Measurements from ENCODE around the gene LRRC31.

The LRRC31 gene

GRCh38 chr3:169869484-169870220, at the start of gene LRRC31:
LRRC31 (minus strand) TSS chr3:169869935; CDS start chr3:169869807, 128 bp downstream.
- no peak for TF ChIP-seq Cebpa-rat (IDR thresholded peaks at IDR 0.05)
- peaks cover 22% of the 10 kb centered on the region for H3K4me1 ChIP-seq
- no peak within 1 kb of the TSS for H3K9ac ChIP-seq
- H4K20me1 ChIP-seq = no peaks in the 10 kb centered on the region
- H3K9me3 ChIP-seq = no peaks in the 10 kb centered on the region
- H3K27me3 ChIP-seq = no peaks in the 10 kb centered on the region
- no peak within 1 kb of the TSS for H3K4me2 ChIP-seq
- H3K4me3 ChIP-seq = no peak within 1 kb of the TSS
- no peak within 1 kb of the TSS for H3K27ac ChIP-seq
- no peaks in the 10 kb centered on the region for H3K36me3 ChIP-seq

- H3K9ac ChIP-seq = no peak overlapping the region
- no peak overlapping the region for H3K27ac ChIP-seq
- H3K9me3 ChIP-seq = no peaks in the 10 kb centered on the region
- H3K27me3 ChIP-seq = no peaks in the 10 kb centered on the region
- no peaks in the 10 kb centered on the region for H3K4me1 ChIP-seq
- TF ChIP-seq Cebpa-rat (IDR thresholded peaks at IDR 0.05) = no peak
- H3K4me3 ChIP-seq = no peak overlapping the region
- no peaks in the 10 kb centered on the region for H3K36me3 ChIP-seq
- no peaks in the 10 kb centered on the region for H4K20me1 ChIP-seq
- H3K4me2 ChIP-seq = no peak overlapping the region
Measured at GRCh38 chr3:169914321-169914720, 44.6 kb upstream of the LRRC31 start.

- no peaks in the 10 kb centered on the region for H3K36me3 ChIP-seq
Measured at GRCh38 chr3:169913323-169913722, 43.6 kb upstream of the LRRC31 start.

GRCh38 chr3:169911272-169911671, 41.5 kb upstream of the LRRC31 start, which contains the start of gene SAMD7:
SAMD7 (plus strand) TSS chr3:169911572; CDS start chr3:169919499, 7,927 bp downstream.
- H3K4me3 ChIP-seq = no peak within 1 kb of the TSS
- no peak for TF ChIP-seq Cebpa-rat (IDR thresholded peaks at IDR 0.05)
- no peaks in the 10 kb centered on the region for H3K27me3 ChIP-seq
- H3K4me1 ChIP-seq = no peaks in the 10 kb centered on the region
- no peaks in the 10 kb centered on the region for H4K20me1 ChIP-seq
- no peaks in the 10 kb centered on the region for H3K36me3 ChIP-seq
- no peak within 1 kb of the TSS for H3K4me2 ChIP-seq
- no peaks in the 10 kb centered on the region for H3K9me3 ChIP-seq
- H3K9ac ChIP-seq = no peak within 1 kb of the TSS
- no peak within 1 kb of the TSS for H3K27ac ChIP-seq

More at GRCh38 chr3:169913323-169913722, 43.6 kb upstream of the LRRC31 start:
- no peak overlapping the region for H3K9ac ChIP-seq
- H3K27me3 ChIP-seq = no peaks in the 10 kb centered on the region
- no peaks in the 10 kb centered on the region for H4K20me1 ChIP-seq
- no peaks in the 10 kb centered on the region for H3K4me1 ChIP-seq
- no peak overlapping the region for H3K4me3 ChIP-seq
- no peaks in the 10 kb centered on the region for H3K9me3 ChIP-seq
- no peak overlapping the region for H3K27ac ChIP-seq
- no peak overlapping the region for H3K4me2 ChIP-seq
- no peak for TF ChIP-seq Cebpa-rat (IDR thresholded peaks at IDR 0.05)

- Histone ChIP-seq H3K4me2 (no peak overlapping the region), H4K20me1 (no peaks in the 10 kb centered on the region), H3K9me3 (peaks cover 12% of the 10 kb centered on the region), H3K9ac (no peak overlapping the region), H3K4me3 (no peak overlapping the region), H3K36me3 (no peaks in the 10 kb centered on the region), H3K27me3 (no peaks in the 10 kb centered on the region), H3K27ac (no peak overlapping the region), H3K4me1 (no peaks in the 10 kb centered on the region)
- TF ChIP-seq Cebpa-rat (IDR thresholded peaks at IDR 0.05) = no peak
Measured at GRCh38 chr3:169907944-169908343, 38.2 kb upstream of the LRRC31 start.

GRCh38 chr3:169907476-169907875, 37.7 kb upstream of the LRRC31 start:
- peaks cover 17% of the 10 kb centered on the region for H3K9me3 ChIP-seq
- no peak overlapping the region for H3K27ac ChIP-seq
- no peak overlapping the region for H3K9ac ChIP-seq
- no peaks in the 10 kb centered on the region for H3K4me1 ChIP-seq
- H3K36me3 ChIP-seq = no peaks in the 10 kb centered on the region
- no peak for TF ChIP-seq Cebpa-rat (IDR thresholded peaks at IDR 0.05)
- no peak overlapping the region for H3K4me3 ChIP-seq
- no peaks in the 10 kb centered on the region for H4K20me1 ChIP-seq
- H3K4me2 ChIP-seq = no peak overlapping the region
- H3K27me3 ChIP-seq = no peaks in the 10 kb centered on the region

GRCh38 chr3:169905404-169905803, 35.7 kb upstream of the LRRC31 start:
- H3K4me1 ChIP-seq = no peaks in the 10 kb centered on the region
- no peaks in the 10 kb centered on the region for H3K36me3 ChIP-seq
- H4K20me1 ChIP-seq = no peaks in the 10 kb centered on the region
- no peaks in the 10 kb centered on the region for H3K27me3 ChIP-seq
- H3K4me3 ChIP-seq = no peak overlapping the region
- no peak overlapping the region for H3K4me2 ChIP-seq
- no peak for TF ChIP-seq Cebpa-rat (IDR thresholded peaks at IDR 0.05)
- peaks cover 37% of the 10 kb centered on the region for H3K9me3 ChIP-seq
- H3K9ac ChIP-seq = no peak overlapping the region
- H3K27ac ChIP-seq = no peak overlapping the region

GRCh38 chr3:169901453-169901852, 31.7 kb upstream of the LRRC31 start:
- H3K27me3 ChIP-seq = no peaks in the 10 kb centered on the region
- no peak overlapping the region for H3K27ac ChIP-seq
- peaks cover 39% of the 10 kb centered on the region for H3K9me3 ChIP-seq
- H4K20me1 ChIP-seq = no peaks in the 10 kb centered on the region
- H3K4me3 ChIP-seq = no peak overlapping the region
- no peak overlapping the region for H3K9ac ChIP-seq
- H3K36me3 ChIP-seq = no peaks in the 10 kb centered on the region
- no peaks in the 10 kb centered on the region for H3K4me1 ChIP-seq
- H3K4me2 ChIP-seq = no peak overlapping the region
- no peak for TF ChIP-seq Cebpa-rat (IDR thresholded peaks at IDR 0.05)

GRCh38 chr3:169897284-169897683, 27.5 kb upstream of the LRRC31 start:
- Histone ChIP-seq H4K20me1 (no peaks in the 10 kb centered on the region), H3K9me3 (peaks cover 20% of the 10 kb centered on the region), H3K4me2 (no peak overlapping the region), H3K27me3 (no peaks in the 10 kb centered on the region), H3K4me1 (peaks cover 13% of the 10 kb centered on the region), H3K4me3 (no peak overlapping the region), H3K36me3 (no peaks in the 10 kb centered on the region), H3K27ac (no peak overlapping the region), H3K9ac (no peak overlapping the region)
- TF ChIP-seq Cebpa-rat (IDR thresholded peaks at IDR 0.05) = no peak

- TF ChIP-seq Cebpa-rat (IDR thresholded peaks at IDR 0.05) = no peak
- no peaks in the 10 kb centered on the region for H3K9me3 ChIP-seq
- no peaks in the 10 kb centered on the region for H3K27me3 ChIP-seq
- H4K20me1 ChIP-seq = no peaks in the 10 kb centered on the region
- peaks cover 13% of the 10 kb centered on the region for H3K4me1 ChIP-seq
- peak overlapping the region; percentile 47 for H3K4me2 ChIP-seq
- no peak overlapping the region for H3K9ac ChIP-seq
- H3K4me3 ChIP-seq = no peak overlapping the region
- no peaks in the 10 kb centered on the region for H3K36me3 ChIP-seq
- H3K27ac ChIP-seq = 0 out of 2 replicates have a peak overlapping the region, but pooled peaks have one; percentile 1
Measured at GRCh38 chr3:169895072-169895471, 25.3 kb upstream of the LRRC31 start.

Measured in BLaER1 (cell line).